Measurements from ENCODE around the gene CDK14.

Gene CDK14

DNA sequence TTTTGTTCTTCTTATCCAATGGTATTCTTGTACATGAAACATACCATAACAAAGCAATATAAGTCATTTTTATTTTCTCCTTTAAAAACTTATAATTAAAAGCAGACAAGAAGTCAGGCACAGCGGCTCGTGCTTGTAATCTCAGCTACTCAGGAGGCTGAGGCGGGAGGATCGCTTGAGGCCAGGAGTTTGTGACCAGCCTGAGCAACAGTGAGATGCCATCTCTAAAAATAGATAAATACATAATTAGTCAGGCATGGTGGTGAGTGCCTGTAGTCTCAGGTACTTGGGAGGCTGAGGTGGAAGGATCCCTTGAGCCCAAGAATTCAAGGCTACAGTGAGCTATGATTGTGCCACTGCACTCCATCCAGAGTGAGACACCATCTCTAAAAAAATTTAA lies 473.0 kb downstream of the CDK14 start:
- TF ChIP-seq, protein P1, sequence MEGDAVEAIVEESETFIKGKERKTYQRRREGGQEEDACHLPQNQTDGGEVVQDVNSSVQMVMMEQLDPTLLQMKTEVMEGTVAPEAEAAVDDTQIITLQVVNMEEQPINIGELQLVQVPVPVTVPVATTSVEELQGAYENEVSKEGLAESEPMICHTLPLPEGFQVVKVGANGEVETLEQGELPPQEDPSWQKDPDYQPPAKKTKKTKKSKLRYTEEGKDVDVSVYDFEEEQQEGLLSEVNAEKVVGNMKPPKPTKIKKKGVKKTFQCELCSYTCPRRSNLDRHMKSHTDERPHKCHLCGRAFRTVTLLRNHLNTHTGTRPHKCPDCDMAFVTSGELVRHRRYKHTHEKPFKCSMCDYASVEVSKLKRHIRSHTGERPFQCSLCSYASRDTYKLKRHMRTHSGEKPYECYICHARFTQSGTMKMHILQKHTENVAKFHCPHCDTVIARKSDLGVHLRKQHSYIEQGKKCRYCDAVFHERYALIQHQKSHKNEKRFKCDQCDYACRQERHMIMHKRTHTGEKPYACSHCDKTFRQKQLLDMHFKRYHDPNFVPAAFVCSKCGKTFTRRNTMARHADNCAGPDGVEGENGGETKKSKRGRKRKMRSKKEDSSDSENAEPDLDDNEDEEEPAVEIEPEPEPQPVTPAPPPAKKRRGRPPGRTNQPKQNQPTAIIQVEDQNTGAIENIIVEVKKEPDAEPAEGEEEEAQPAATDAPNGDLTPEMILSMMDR (IDR thresholded peaks at IDR 0.05) = no peak

GRCh38 chr7:91079487-91079886 lies 483.4 kb downstream of the CDK14 start:
- TF ChIP-seq, protein P1 (IDR thresholded peaks at IDR 0.05) = no peak

- TF ChIP-seq, protein P1 (IDR thresholded peaks at IDR 0.05) = no peak
These were observed 484.2 kb downstream of the CDK14 start for GRCh38 chr7:91080351-91080750.

DNA sequence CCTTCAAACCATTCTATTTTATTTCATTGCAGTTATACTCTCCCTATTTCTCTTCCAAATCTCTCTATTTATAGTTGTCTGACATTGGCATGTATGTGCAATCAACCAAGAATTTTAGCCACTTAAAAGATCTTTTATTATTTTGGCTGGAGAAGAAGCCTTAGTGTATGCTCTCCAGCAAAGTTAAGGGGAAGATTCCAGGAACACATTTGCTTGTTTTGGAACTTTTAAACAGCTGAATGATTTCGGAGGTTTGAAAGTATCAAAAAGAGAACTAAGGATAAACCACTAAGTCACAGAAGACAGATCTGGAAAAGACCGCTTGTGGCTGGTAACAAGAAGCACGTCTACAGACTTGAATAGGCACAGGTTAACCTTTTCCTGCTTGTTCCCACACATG lies 485.9 kb downstream of the CDK14 start:
- TF ChIP-seq, protein P1 (IDR thresholded peaks at IDR 0.05) = no peak

- TF ChIP-seq, protein P1 (IDR thresholded peaks at IDR 0.05) = peak; percentile 60
These were observed 486.9 kb downstream of the CDK14 start for GRCh38 chr7:91082852-91083495.

DNA sequence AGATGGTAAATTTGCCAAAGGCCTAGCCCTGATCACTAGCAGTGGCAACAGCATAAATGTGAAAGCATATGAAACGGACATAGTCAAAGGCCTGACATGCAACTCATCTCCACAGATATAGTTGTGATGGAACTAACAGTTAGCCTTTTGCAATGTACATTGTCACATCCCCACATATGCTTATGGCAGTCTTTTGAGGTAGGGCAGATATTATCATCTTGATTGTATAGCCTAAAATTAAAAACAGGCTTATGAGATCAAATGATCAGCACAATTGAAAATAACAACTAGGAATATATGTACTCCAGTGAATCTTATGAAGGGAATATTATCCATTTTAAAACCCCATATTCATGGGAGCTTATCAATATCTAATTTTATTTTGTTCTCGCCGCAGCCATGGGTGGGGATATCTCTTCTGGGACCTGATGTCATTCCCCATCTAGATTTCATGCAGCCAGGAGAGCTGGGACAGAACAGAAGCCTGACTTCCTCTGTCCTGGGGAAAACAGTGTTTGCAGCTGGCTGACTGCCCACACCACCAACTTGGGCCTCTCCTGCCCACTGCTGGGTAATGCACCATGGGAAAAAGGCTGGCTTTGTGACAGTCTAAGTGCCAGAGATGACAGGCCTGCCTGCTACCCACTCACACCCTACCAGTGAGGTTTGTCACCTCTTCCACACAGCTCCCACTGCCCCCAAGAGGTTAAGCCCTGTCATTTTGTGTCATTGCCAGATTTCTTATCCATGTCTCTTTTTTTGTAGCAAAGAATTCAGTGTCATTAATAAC lies 487.9 kb downstream of the CDK14 start:
- TF ChIP-seq, protein P1 (IDR thresholded peaks at IDR 0.05) = no peak

DNA sequence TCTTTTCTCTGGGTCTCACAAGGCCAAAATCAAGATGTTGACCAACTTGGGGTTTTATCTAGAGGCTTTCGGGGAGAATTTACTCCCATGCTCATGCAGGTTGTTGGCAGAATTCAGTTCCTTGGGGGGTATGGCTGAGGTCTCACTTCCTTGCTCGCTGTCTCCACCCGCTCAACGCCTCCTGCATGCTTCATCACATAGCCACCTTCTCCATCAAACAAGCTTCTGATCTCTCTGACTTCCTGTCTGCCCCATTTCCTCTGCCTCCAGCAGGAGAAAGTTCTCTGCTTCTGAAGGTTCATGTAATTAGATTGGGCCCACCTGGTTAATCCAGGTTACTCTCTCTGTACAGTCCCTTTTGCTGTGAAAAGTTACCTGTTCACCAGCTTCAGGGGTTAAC lies 489.1 kb downstream of the CDK14 start:
- TF ChIP-seq, protein P1 (IDR thresholded peaks at IDR 0.05) = no peak

All from LNCAP (cell line).